ENCODE results near the gene GJA3.

The GJA3 gene

DNA sequence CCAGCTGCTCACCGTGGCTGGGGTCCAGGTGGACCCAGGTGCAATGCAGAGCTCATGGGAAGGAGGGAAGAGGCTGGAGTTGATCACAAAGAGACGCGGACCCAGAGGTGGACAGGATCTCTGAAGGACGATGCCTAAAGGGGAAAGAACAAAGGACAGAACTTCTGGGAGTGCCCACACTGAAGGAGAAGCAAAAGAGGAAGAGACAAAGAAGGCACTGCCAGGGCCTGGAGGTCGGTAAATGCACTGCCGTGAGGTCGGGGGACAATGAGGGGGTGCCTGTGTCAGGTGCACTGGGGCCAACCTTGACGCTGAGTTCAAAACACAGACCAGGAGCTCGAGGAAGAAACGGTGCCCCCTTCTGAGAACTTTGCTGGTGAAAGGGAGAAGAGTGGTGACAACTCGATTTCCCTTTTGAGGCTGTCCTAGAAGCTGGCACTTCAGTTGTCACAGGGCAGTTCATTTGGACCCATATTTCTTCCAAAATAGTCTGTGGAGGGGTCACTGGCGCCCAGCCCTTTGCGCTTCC, 55.6 kb downstream of the GJA3 start:
- TF ChIP-seq CTCF (IDR thresholded peaks at IDR 0.05) (no peak), ZFX (IDR thresholded peaks at IDR 0.05; ENCODE audit: borderline replicate concordance) (no peak)
- no peak overlapping the region for H3K27ac ChIP-seq

- no peak overlapping the region for H3K27ac ChIP-seq
- TF ChIP-seq ZFX (IDR thresholded peaks at IDR 0.05; ENCODE audit: borderline replicate concordance), result no peak
- TF ChIP-seq CTCF (IDR thresholded peaks at IDR 0.05), result no peak
These were observed 58.2 kb downstream of the GJA3 start for GRCh38 chr13:20102525-20103180.

DNA sequence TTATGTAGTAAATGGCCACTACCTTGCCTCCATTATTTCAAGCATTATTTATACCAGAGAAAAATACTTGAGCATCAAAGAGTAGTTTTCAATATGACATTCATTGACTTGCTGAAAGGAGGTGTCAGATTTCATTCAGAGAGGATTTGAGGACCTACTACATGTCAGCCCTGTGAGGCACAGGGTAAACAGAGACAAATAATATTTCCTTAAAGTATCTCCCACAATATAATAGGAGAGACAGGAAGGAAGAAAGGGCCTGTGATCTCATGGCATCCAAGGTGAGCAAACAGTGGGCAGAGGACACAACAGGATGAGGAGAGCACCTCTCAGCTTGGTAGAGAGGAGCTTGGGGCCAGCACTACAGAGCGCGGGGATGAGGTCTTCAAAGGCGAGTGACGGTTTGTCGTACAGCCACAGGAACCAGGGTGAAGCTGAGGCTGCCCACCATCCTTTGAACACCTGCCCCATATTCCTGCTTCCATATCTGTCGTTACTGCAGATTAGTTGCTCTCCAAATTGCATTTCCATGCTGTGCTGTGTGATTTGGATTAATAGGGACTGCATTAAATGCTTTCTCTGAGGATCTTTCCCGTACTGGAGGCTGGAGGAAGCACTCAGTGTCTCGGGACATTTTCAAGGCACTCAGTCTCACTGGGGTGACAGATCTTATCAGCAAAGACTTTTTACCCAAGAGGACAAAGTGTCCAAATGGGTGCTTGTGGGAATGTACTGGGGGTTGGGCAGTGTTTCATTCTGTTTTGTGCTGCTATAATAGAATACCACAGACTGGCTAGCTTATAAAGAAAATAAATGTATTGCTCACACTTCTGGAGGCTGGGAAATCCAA, 59.2 kb downstream of the GJA3 start:
- no peak overlapping the region for H3K27ac ChIP-seq
- TF ChIP-seq CTCF (IDR thresholded peaks at IDR 0.05) (no peak), ZFX (IDR thresholded peaks at IDR 0.05; ENCODE audit: borderline replicate concordance) (no peak)

GRCh38 chr13:20099319-20099718, 61.5 kb downstream of the GJA3 start:
- TF ChIP-seq CTCF (IDR thresholded peaks at IDR 0.05) (no peak), ZFX (IDR thresholded peaks at IDR 0.05; ENCODE audit: borderline replicate concordance) (no peak)
- no peak overlapping the region for H3K27ac ChIP-seq

GRCh38 chr13:20093951-20094350, 66.9 kb downstream of the GJA3 start:
- TF ChIP-seq CTCF (IDR thresholded peaks at IDR 0.05) (no peak), ZFX (IDR thresholded peaks at IDR 0.05; ENCODE audit: borderline replicate concordance) (no peak)
- no peak overlapping the region for H3K27ac ChIP-seq

DNA sequence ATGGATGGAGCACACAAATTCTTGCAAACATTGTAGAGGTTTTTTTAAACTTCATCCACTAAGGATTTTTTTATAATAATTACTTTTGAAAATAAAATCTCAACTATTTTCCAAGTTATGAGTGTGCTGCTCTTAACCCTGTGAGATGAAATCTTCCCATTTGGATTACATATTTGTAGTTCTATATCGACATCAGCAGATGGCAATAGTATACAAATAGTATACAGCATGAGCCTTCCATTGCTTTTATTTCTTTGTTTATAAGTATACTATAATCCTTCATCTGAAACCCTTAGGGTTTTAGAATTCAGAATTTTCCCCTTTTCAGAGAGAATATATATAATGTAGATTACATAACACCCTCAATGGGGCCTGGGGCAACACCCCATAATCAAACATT, 70.5 kb downstream of the GJA3 start:
- TF ChIP-seq ZFX (IDR thresholded peaks at IDR 0.05; ENCODE audit: borderline replicate concordance), result no peak
- peak; percentile 38 for TF ChIP-seq CTCF (IDR thresholded peaks at IDR 0.05)
- no peak overlapping the region for H3K27ac ChIP-seq
